GM13977 (cell line): Measurements from ENCODE around the gene TPGS1.

Source experiments
- DNase-seq: peaks from one replicate; pipeline ENCODE4 v3.0.0; 2012; ENCODE audit warnings: low spot score
- CTCF ChIP-seq: IDR thresholded peaks from 2 replicates; pipeline ENCODE4 v1.5.1; 2012; ENCODE audit warnings: mild to moderate bottlenecking, control low read depth; ENCODE audit not compliant: insufficient read depth; ENCODE audit errors: extremely low read depth, missing control alignments
- in situ Hi-C: fragments of 300-500 bp; cut with MboI; formaldehyde crosslinking; loops from one replicate; pipeline ENCODE4 v1.12.0; 2022; ENCODE audit warnings: low sequenced_read_pairs, low pct_unique_long_range_greater_than_20kb, mixed read lengths, inconsistent platforms; ENCODE audit not compliant: unreplicated experiment

TPGS1 gene

GRCh38 chr19:542173-542866 is 35.0 kb downstream of the TPGS1 start:
- in situ Hi-C loops: no loop called here
- DNase-seq: no peak
- TF ChIP-seq CTCF: no peak

DNA sequence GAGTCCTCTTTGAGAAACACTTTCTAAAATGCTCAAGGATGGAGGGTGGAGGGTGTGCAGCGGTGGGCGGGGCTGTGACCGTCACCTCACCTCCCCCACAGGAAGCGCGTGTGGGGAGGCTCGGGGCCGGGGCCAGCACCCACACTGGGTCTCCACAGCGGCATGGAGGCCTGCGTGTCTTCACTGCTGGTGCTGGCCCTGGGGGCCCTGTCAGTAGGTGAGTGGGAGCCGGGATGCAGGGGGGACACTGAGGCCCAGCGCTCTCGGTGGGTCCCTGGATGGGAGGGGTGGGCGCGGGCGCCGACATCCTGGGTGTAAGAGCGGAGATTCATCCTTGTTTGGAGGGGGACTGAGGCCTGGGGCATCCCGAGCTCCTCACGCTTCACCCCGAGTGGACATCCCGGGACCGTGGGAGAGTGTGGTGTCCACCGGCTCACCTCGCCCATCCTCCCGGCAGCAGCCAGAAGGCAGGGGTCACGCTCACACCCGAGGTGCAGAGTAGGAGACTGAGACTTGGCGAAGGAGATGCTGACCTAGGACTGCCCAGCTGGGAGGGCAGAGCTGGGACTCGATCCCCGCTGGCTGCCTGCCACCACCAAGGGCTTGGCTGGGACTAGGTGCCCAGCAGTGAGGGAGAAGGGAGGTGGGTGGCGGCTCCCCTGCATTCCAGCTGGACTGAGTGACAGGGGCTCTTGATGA is 36.8 kb downstream of the TPGS1 start, which contains the start of gene GZMM:
Gene GZMM (plus strand): TSS at position 144 of the 699 bp plus-strand sequence. CDS start 19 bp downstream, at position 163.
- in situ Hi-C loops: no loop called here
- no peak for TF ChIP-seq CTCF
- DNase-seq: no peak

GRCh38 chr19:547117-547516 is 39.8 kb downstream of the TPGS1 start:
- DNase-seq: no peak
- no peak for TF ChIP-seq CTCF
- in situ Hi-C loops: no loop called here

GRCh38 chr19:547836-548720 is 40.8 kb downstream of the TPGS1 start:
- in situ Hi-C loops: no loop called here
- TF ChIP-seq CTCF: no peak
- no peak for DNase-seq

DNA sequence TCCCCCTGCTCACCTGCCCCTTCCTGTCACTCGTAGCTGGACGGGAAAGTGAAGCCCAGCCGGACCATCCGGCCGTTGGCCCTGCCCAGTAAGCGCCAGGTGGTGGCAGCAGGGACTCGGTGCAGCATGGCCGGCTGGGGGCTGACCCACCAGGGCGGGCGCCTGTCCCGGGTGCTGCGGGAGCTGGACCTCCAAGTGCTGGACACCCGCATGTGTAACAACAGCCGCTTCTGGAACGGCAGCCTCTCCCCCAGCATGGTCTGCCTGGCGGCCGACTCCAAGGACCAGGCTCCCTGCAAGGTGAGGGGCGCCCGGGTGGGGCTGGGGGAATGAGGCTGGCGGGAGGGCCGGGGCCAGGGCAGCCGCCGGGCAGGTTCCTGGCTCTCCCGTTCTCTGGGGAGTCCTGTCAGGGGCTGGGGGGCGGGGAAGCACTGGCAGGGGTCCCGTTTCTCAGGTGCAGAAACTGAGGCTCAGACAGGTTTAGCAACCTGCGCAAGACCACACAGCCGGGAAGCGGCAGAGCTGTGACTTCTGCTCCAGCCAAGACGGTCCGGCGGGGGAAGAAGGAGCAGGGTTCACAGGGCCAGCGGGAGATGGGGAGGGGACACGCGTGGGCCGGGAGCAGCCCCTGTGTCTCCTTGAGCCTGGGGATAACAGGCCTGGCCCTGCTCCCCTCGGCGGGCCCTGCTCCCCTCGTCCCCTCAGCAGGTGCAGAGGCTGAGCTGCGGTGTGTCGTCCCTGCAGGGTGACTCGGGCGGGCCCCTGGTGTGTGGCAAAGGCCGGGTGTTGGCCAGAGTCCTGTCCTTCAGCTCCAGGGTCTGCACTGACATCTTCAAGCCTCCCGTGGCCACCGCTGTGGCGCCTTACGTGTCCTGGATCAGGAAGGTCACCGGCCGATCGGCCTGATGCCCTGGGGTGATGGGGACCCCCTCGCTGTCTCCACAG is 41.9 kb downstream of the TPGS1 start:
- in situ Hi-C loops: no loop called here
- no peak for TF ChIP-seq CTCF
- DNase-seq: no peak

DNA sequence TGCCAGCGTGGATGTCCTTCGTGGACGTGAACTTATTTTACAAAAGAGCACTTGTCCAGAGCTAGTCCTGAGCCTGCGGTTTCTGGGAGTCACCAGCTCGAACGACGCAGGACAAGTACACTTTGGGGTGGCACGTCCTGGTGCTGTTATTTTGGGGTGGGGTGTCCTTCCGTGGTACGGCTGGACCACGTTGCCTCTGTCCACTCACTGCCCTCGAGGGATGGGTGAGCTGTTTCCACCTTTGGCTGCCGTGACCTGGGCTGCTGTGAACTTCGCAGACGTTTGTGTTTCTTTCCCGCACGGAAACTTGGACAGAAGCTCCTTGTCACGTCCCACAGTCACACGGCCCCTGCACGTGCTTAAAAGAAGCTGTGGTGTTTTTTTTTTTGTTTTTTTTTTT is 47.5 kb downstream of the TPGS1 start:
- in situ Hi-C loops: no loop called here
- no peak for DNase-seq
- no peak for TF ChIP-seq CTCF
